K562 (cell line): Measurements from ENCODE around the gene TXLNB. TPM values are rescaled to one million over a fixed set of nuclear protein-coding genes. Genes with fewer than 3 reads are reported as not detected.

Experiments used
- ATAC-seq: fragments of 200-7000 bp; cut with Tn5 transposase; 3 replicates; pipeline ENCODE4 v1.9.1; 2020; ENCODE audit warnings: moderate library complexity
- BruUV-seq: library from RNA; stranded (reverse); fragments of 400-500 nt; replicated peaks from 2 replicates; lab custom pipeline; 2021; lab: Mats Ljungman, UMichigan
- CTCF ChIA-PET: fragments of 300-600 bp; formaldehyde crosslinking; extraction: SDS; loops from one replicate; lab custom pipeline; 2021; ENCODE audit warnings: low intra/inter-chr PET ratio; lab: Yijun Ruan, JAX
- POLR2A ChIA-PET: fragments of 300-600, 350-650 bp; sonication (Branson Sonifier 250); formaldehyde crosslinking; extraction: SDS; loops from one replicate; lab custom pipeline; 2021; ENCODE audit warnings: antibody characterized with exemption, inconsistent platforms; lab: Yijun Ruan, JAX
- DNase-seq, 4 experiments: peaks; one replicate each; pipeline versions ENCODE4 v3.0.0 to v3.0.0-alpha.2; 2011 to 2018; ENCODE audit warnings: low spot score in 3 of 4, mixed read lengths in 3 of 4; ENCODE audit errors: extremely low read depth in 1 of 4
- FAIRE-seq: peaks from 2 replicates; lab custom pipeline; 2011; peaks lifted over from hg19 to GRCh38; lab: Jason Lieb, UNC
- H2AFZ ChIP-seq: 2 replicates; pipeline ENCODE4 v1.6.0; 2011; ENCODE audit warnings: low read depth, low read length, control low read depth, inconsistent platforms
- H3K27ac ChIP-seq: fragments of 200-600 bp; 3 replicates; pipeline ENCODE4 v1.8.0; 2011; ENCODE audit warnings: low read depth, mild to moderate bottlenecking, control low read depth, inconsistent platforms, low read length, moderate library complexity, mixed read lengths; ENCODE audit errors: extremely low read depth
- H3K27me3 ChIP-seq, 2 experiments: fragments of 300-600 bp in 1 of 2; 2 replicates in 1 of 2; 3 replicates in 1 of 2; pipeline versions ENCODE4 v1.6.0 to v1.8.0; 2011; ENCODE audit warnings: inconsistent platforms in 2 of 2, low read length in 2 of 2, mild to moderate bottlenecking in 1 of 2, mixed read lengths in 1 of 2, moderate library complexity in 1 of 2; ENCODE audit not compliant: control insufficient read depth in 2 of 2, insufficient read depth in 2 of 2
- H3K36me3 ChIP-seq: fragments of 300-600 bp; 3 replicates; pipeline ENCODE4 v1.8.0; 2011; ENCODE audit warnings: mild to moderate bottlenecking, low read length, inconsistent platforms; ENCODE audit not compliant: control insufficient read depth, insufficient read depth
- H3K4me1 ChIP-seq, 2 experiments: fragments of 200-600 bp in 1 of 2; replicated peaks in 1 of 2; 2 replicates in 1 of 2; 3 replicates in 1 of 2; pipeline versions ENCODE4 v1.5.1 to v1.8.0; 2011; ENCODE audit warnings: inconsistent platforms in 2 of 2, low read length in 2 of 2, mild to moderate bottlenecking in 1 of 2, mixed read lengths in 1 of 2, moderate library complexity in 1 of 2; ENCODE audit not compliant: control insufficient read depth in 2 of 2, insufficient read depth in 2 of 2
- H3K4me2 ChIP-seq: 2 replicates; pipeline ENCODE4 v1.6.1; 2011; ENCODE audit warnings: low read length, control low read depth, inconsistent platforms, mixed read lengths; ENCODE audit not compliant: insufficient read depth
- H3K4me3 ChIP-seq: fragments of 200-600 bp; sonication (generic), shearing (Covaris generic); 2 replicates; pipeline ENCODE4 v1.5.1; 2016; ENCODE audit warnings: control low read depth, inconsistent platforms
- H3K79me2 ChIP-seq: fragments of 200-600 bp; 3 replicates; pipeline ENCODE4 v1.8.0; 2011; ENCODE audit warnings: low read length, inconsistent platforms; ENCODE audit not compliant: control insufficient read depth, insufficient read depth
- H3K9ac ChIP-seq, 2 experiments: 2 replicates each; pipeline versions ENCODE4 v1.6.0 to v1.6.1; 2011; ENCODE audit warnings: low read depth in 2 of 2, low read length in 2 of 2, control low read depth in 1 of 2, inconsistent platforms in 1 of 2, mild to moderate bottlenecking in 1 of 2, mixed read lengths in 1 of 2; ENCODE audit not compliant: insufficient read depth in 1 of 2
- H3K9me1 ChIP-seq: one replicate; pipeline ENCODE4 v1.6.0; 2011; ENCODE audit warnings: inconsistent platforms, mild to moderate bottlenecking, low read length, moderate library complexity; ENCODE audit not compliant: control insufficient read depth, insufficient read depth
- H3K9me3 ChIP-seq: replicated peaks from 2 replicates; pipeline ENCODE4 v1.5.1; 2011; ENCODE audit warnings: low read depth, low read length, inconsistent platforms; ENCODE audit not compliant: control insufficient read depth, insufficient read depth
- H4K20me1 ChIP-seq: replicated peaks from 2 replicates; pipeline ENCODE4 v1.6.1; 2011; ENCODE audit warnings: low read length, inconsistent platforms, mixed read lengths; ENCODE audit not compliant: control insufficient read depth, insufficient read depth
- CBFA2T3 ChIP-seq: fragments of 450-650 bp; IDR thresholded peaks from 2 replicates; pipeline ENCODE4 v1.6.1; 2017
- GTF3C2 ChIP-seq: IDR thresholded peaks from 3 replicates; pipeline ENCODE4 v1.6.1; 2011; ENCODE audit warnings: borderline replicate concordance, mild to moderate bottlenecking, moderate library complexity; ENCODE audit not compliant: insufficient read length; ENCODE audit errors: extremely low read depth
- MIER1 ChIP-seq: fragments of 450-650 bp; IDR thresholded peaks from 2 replicates; pipeline ENCODE4 v1.6.1; 2016; ENCODE audit warnings: antibody characterized with exemption, mild to moderate bottlenecking, low read depth
- MTF1 ChIP-seq: fragments of 250-450 bp; sonication (Bioruptor Pico); IDR thresholded peaks from 2 replicates; pipeline ENCODE4 v1.9.0; 2021; ENCODE audit warnings: moderate library complexity, mild to moderate bottlenecking, inconsistent platforms, borderline replicate concordance
- MYBL2 ChIP-seq, 2 experiments: fragments of 450-650 bp in 1 of 2; sonication (generic) in 1 of 2; formaldehyde crosslinking in 1 of 2; IDR thresholded peaks; 2 replicates each; pipeline versions ENCODE4 v1.6.1 to v1.8.1; 2017 to 2022; ENCODE audit warnings: borderline replicate concordance in 1 of 2, inconsistent platforms in 1 of 2, low read depth in 1 of 2, mild to moderate bottlenecking in 1 of 2, missing genetic modification reagents in 1 of 2, moderate library complexity in 1 of 2
- PHB2 ChIP-seq: fragments of 450-650 bp; IDR thresholded peaks from 2 replicates; pipeline ENCODE4 v1.6.1; 2017; ENCODE audit warnings: low read depth
- POLR2A ChIP-seq: fragments of 450-650 bp; conservative IDR thresholded peaks from 2 replicates; pipeline ENCODE4 v1.6.1; 2016
- POLR2H ChIP-seq: IDR thresholded peaks from 2 replicates; pipeline ENCODE4 v1.6.1; 2016; ENCODE audit warnings: missing genetic modification characterization, low read depth, mild to moderate bottlenecking, control low read depth, missing compliant biosample characterization, moderate library complexity
- TCF7 ChIP-seq: sonication (generic); IDR thresholded peaks from 2 replicates; pipeline ENCODE4 v1.6.1; 2016; ENCODE audit warnings: antibody characterized with exemption, borderline replicate concordance
- TFAM ChIP-seq: fragments of 250-450 bp; sonication (Bioruptor Pico); conservative IDR thresholded peaks from 2 replicates; pipeline ENCODE4 v1.5.0; 2021; ENCODE audit warnings: mild to moderate bottlenecking, moderate library complexity
- ZFP91 ChIP-seq: sonication (generic); formaldehyde crosslinking; IDR thresholded peaks from 2 replicates; pipeline ENCODE4 v1.8.0; 2022; ENCODE audit warnings: mild to moderate bottlenecking, missing genetic modification reagents
- ZNF589 ChIP-seq: fragments of 200-800 bp; sonication (Bioruptor generic); IDR thresholded peaks from 2 replicates; pipeline ENCODE4 v1.6.1; 2016; ENCODE audit warnings: low read depth, missing genetic modification characterization, missing compliant biosample characterization
- WGBS: fragments of 100-300 bp; shearing (Covaris generic); methylation state at CpG from one replicate; pipeline ENCODE4 v1.1.6; 2016; ENCODE audit warnings: low coverage, mixed read lengths; ENCODE audit not compliant: insufficient coverage; ENCODE audit errors: missing lambda C conversion rate; 5-methylcytosine and 5-hydroxymethylcytosine counted together
- in situ Hi-C: fragments of 300-500 bp; cut with MboI; formaldehyde crosslinking; loops from 4 replicates; pipeline ENCODE4 v1.15.0; 2018; ENCODE audit warnings: inconsistent platforms, mixed read lengths
- intact Hi-C: fragments of 100-400 bp; cut with micrococcal nuclease; formaldehyde crosslinking; loops from 2 replicates; pipeline ENCODE4 v1.14.2; 2022
- polyA plus RNA-seq, 8 experiments: library from polyadenylated mRNA; depleted of rRNA in 4 of 8; stranded (reverse) in 5 of 8; unstranded in 3 of 8; fragments of >200 nt; fragmentation: Nextera tagmentation in 2 of 8; fragmentation: Illumina TruSeq in 1 of 8; extraction: Ambion mirVana in 2 of 8; extraction: Trizol in 1 of 8; gene quantifications; 2 replicates each; pipeline versions ENCODE4 v1.2.1 to v1.2.3, GENCODE V29; 2011 to 2014; ENCODE audit warnings: inconsistent platforms in 1 of 8, missing spikeins in 1 of 8
- total RNA-seq, 7 experiments: library from RNA; depleted of rRNA in 6 of 7; stranded (reverse); fragments of >200 nt in 6 of 7; fragmentation: Illumina TruSeq in 2 of 7; extraction: Trizol in 2 of 7; gene quantifications; 2 replicates each; pipeline versions ENCODE4 v1.2.1 to v1.2.3, GENCODE V29; 2011 to 2021; ENCODE audit warnings: low replicate concordance in 1 of 7
- TF ChIP-seq, protein P1 (sequence below): fragments of 250-450 bp; sonication (Bioruptor Pico); IDR thresholded peaks from 2 replicates; pipeline ENCODE4 v1.8.0; 2022; ENCODE audit warnings: inconsistent platforms, mild to moderate bottlenecking, moderate library complexity, borderline replicate concordance
- TF ChIP-seq, protein P2 (sequence below): fragments of 450-650 bp; conservative IDR thresholded peaks from 2 replicates; pipeline ENCODE4 v1.6.1; 2016; ENCODE audit warnings: missing genetic modification characterization, low read depth, mild to moderate bottlenecking, control low read depth, missing compliant biosample characterization

TXLNB gene
- total and polyA plus RNA-seq, 9 of the 15 experiments (the other 6 are each of a cell fraction or from before 2014, with no cell fraction given), result not detected

GRCh38 chr6:139249395-139249794 lies 42.4 kb downstream of the TXLNB start:
- Histone ChIP-seq H4K20me1 (no peaks in the 10 kb centered on the region), H3K9ac (no peak overlapping the region), H3K79me2 (no peaks in the 10 kb centered on the region), H3K27ac (no peak overlapping the region), H2AFZ (no peak overlapping the region), H3K27me3 (no peaks in the 10 kb centered on the region; a peak in 1 of 5 replicates), H3K4me3 (no peak overlapping the region), H3K9me1 (no peaks in the 10 kb centered on the region), H3K9me3 (no peaks in the 10 kb centered on the region), H3K36me3 (no peaks in the 10 kb centered on the region), H3K4me2 (no peak overlapping the region), H3K4me1 (no peaks in the 10 kb centered on the region)
- ATAC-seq (no peak), DNase-seq (no peak), FAIRE-seq (no peak)
- ChIA-PET POLR2A (no interaction called here), CTCF (no interaction called here)
- no TSS peak for BruUV-seq
- intact Hi-C loops, result no loop called here
- in situ Hi-C loops, result no loop called here
- TF ChIP-seq ZNF589 (CRISPR knock-in tag) (no peak), PHB2 (no peak), TFAM (CRISPR knock-in tag) (no peak), MIER1 (no peak), ZFP91 (CRISPR knock-in tag) (no peak), POLR2H (tag) (no peak), POLR2A (no peak), MTF1 (CRISPR knock-in tag) (no peak), CBFA2T3 (no peak), GTF3C2 (no peak), TCF7 (no peak), MYBL2 (IDR thresholded peaks at IDR 0.05; ENCODE audit: low read depth) (no peak), MYBL2 (CRISPR knock-in tag; IDR thresholded peaks at IDR 0.05; ENCODE audit: borderline replicate concordance) (no peak)
- TF ChIP-seq, protein P1, sequence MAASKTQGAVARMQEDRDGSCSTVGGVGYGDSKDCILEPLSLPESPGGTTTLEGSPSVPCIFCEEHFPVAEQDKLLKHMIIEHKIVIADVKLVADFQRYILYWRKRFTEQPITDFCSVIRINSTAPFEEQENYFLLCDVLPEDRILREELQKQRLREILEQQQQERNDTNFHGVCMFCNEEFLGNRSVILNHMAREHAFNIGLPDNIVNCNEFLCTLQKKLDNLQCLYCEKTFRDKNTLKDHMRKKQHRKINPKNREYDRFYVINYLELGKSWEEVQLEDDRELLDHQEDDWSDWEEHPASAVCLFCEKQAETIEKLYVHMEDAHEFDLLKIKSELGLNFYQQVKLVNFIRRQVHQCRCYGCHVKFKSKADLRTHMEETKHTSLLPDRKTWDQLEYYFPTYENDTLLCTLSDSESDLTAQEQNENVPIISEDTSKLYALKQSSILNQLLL, result no peak
- TF ChIP-seq, protein P2, sequence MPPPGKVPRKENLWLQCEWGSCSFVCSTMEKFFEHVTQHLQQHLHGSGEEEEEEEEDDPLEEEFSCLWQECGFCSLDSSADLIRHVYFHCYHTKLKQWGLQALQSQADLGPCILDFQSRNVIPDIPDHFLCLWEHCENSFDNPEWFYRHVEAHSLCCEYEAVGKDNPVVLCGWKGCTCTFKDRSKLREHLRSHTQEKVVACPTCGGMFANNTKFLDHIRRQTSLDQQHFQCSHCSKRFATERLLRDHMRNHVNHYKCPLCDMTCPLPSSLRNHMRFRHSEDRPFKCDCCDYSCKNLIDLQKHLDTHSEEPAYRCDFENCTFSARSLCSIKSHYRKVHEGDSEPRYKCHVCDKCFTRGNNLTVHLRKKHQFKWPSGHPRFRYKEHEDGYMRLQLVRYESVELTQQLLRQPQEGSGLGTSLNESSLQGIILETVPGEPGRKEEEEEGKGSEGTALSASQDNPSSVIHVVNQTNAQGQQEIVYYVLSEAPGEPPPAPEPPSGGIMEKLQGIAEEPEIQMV (tag), result no peak
- WGBS, result 3% methylated on average over 4 of the region's 4 CpGs
